ENCODE data around the gene PER1. TPM values are rescaled to one million over a fixed set of nuclear protein-coding genes. Genes with fewer than 3 reads are reported as not detected.

The PER1 gene
- total and polyA plus RNA-seq, 2 of the 13 experiments (the other 11 are each of a cell fraction or from before 2014, with no cell fraction given), result 2.6 to 3.6 TPM

GRCh38 chr17:8186787-8187516 is 34.7 kb upstream of the PER1 start (continued):
- TF ChIP-seq, protein P1, sequence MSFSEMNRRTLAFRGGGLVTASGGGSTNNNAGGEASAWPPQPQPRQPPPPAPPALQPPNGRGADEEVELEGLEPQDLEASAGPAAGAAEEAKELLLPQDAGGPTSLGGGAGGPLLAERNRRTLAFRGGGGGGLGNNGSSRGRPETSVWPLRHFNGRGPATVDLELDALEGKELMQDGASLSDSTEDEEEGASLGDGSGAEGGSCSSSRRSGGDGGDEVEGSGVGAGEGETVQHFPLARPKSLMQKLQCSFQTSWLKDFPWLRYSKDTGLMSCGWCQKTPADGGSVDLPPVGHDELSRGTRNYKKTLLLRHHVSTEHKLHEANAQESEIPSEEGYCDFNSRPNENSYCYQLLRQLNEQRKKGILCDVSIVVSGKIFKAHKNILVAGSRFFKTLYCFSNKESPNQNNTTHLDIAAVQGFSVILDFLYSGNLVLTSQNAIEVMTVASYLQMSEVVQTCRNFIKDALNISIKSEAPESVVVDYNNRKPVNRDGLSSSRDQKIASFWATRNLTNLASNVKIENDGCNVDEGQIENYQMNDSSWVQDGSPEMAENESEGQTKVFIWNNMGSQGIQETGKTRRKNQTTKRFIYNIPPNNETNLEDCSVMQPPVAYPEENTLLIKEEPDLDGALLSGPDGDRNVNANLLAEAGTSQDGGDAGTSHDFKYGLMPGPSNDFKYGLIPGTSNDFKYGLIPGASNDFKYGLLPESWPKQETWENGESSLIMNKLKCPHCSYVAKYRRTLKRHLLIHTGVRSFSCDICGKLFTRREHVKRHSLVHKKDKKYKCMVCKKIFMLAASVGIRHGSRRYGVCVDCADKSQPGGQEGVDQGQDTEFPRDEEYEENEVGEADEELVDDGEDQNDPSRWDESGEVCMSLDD (CRISPR knock-in tag; IDR thresholded peaks at IDR 0.05; ENCODE audit: borderline replicate concordance), result 0 out of 2 replicates have a peak, but pooled peaks have one; percentile 48
- no peak for TF ChIP-seq ZNF124 (CRISPR knock-in tag; IDR thresholded peaks at IDR 0.05)
- TF ChIP-seq DBP (CRISPR knock-in tag; IDR thresholded peaks at IDR 0.05; ENCODE audit: not compliant biosample characterization), result no peak
- peak; percentile 14; the same call in 1 of the 2 replicates for TF ChIP-seq ARID5B (CRISPR knock-in tag; IDR thresholded peaks at IDR 0.05)
- TF ChIP-seq, protein P2, sequence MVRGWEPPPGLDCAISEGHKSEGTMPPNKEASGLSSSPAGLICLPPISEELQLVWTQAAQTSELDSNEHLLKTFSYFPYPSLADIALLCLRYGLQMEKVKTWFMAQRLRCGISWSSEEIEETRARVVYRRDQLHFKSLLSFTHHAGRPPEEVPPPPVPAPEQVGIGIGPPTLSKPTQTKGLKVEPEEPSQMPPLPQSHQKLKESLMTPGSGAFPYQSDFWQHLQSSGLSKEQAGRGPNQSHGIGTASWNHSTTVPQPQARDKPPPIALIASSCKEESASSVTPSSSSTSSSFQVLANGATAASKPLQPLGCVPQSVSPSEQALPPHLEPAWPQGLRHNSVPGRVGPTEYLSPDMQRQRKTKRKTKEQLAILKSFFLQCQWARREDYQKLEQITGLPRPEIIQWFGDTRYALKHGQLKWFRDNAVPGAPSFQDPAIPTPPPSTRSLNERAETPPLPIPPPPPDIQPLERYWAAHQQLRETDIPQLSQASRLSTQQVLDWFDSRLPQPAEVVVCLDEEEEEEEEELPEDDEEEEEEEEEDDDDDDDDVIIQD (CRISPR knock-in tag; IDR thresholded peaks at IDR 0.05; ENCODE audit: low read depth), result peak; percentile 13; the same call in 1 of the 2 replicates
- TF ChIP-seq KDM5A (IDR thresholded peaks at IDR 0.05; ENCODE audit: borderline replicate concordance, low read length), result no peak
- TF ChIP-seq, protein P3, sequence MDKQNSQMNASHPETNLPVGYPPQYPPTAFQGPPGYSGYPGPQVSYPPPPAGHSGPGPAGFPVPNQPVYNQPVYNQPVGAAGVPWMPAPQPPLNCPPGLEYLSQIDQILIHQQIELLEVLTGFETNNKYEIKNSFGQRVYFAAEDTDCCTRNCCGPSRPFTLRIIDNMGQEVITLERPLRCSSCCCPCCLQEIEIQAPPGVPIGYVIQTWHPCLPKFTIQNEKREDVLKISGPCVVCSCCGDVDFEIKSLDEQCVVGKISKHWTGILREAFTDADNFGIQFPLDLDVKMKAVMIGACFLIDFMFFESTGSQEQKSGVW (CRISPR knock-in tag; IDR thresholded peaks at IDR 0.05; ENCODE audit: borderline replicate concordance), result no peak
- no peak for TF ChIP-seq ZNF101 (CRISPR knock-in tag; IDR thresholded peaks at IDR 0.05; ENCODE audit: borderline replicate concordance, low read depth)
- no peak for TF ChIP-seq CREBL2 (CRISPR knock-in tag; IDR thresholded peaks at IDR 0.05; ENCODE audit: borderline replicate concordance)
- TF ChIP-seq, protein P4, sequence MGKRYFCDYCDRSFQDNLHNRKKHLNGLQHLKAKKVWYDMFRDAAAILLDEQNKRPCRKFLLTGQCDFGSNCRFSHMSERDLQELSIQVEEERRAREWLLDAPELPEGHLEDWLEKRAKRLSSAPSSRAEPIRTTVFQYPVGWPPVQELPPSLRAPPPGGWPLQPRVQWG (CRISPR knock-in tag; IDR thresholded peaks at IDR 0.05; ENCODE audit: borderline replicate concordance, low read depth), result no peak
- peak; percentile 69; the same call in 1 of the 2 replicates for TF ChIP-seq RNF219 (CRISPR knock-in tag; IDR thresholded peaks at IDR 0.05)
- TF ChIP-seq PITX1 (CRISPR knock-in tag; IDR thresholded peaks at IDR 0.05), result peak; percentile 76; the same call in 1 of the 2 replicates
- TF ChIP-seq NFKBIZ (CRISPR knock-in tag; IDR thresholded peaks at IDR 0.05), result peak; percentile 46; the same call in 1 of the 2 replicates
- TF ChIP-seq TBP (CRISPR knock-in tag; IDR thresholded peaks at IDR 0.05), result peak; percentile 70; the same call in 1 of the 2 replicates

Data from HepG2 (cell line).